Activated CD4-positive, CD25-positive, alpha-beta regulatory T cell treated with anti-CD3 and anti-CD28 coated beads, Interleukin-2, amount 50 U/mL, for 16 hours (primary cell): Measurements from ENCODE around the gene POU4F2.
"Not testable (repeated sequence)": the region's sequence is repeated elsewhere in the genome, so short reads cannot be mapped to it uniquely, and the experiment has no call there.

Experiments used
- DNase-seq: peaks from one replicate; pipeline ENCODE4 v3.0.0-alpha.2; 2020; ENCODE audit warnings: low read depth, low spot score

The POU4F2 gene

GRCh38 chr4:146654687-146655520 is 16.2 kb downstream of the POU4F2 start:
- no peak for DNase-seq

GRCh38 chr4:146655521-146655856 is 16.8 kb downstream of the POU4F2 start:
- DNase-seq, result no peak

- no peak for DNase-seq
Observed at GRCh38 chr4:146661367-146661766, 22.7 kb downstream of the POU4F2 start.

- DNase-seq, result not testable (repeated sequence)
Observed at GRCh38 chr4:146663968-146664311, 25.2 kb downstream of the POU4F2 start.

- DNase-seq, result no peak
Observed at GRCh38 chr4:146674829-146675570, 36.3 kb downstream of the POU4F2 start.
